Endothelial cell (in vitro differentiated cells): ENCODE data around the gene MGRN1. TPM values are rescaled to one million over a fixed set of nuclear protein-coding genes. Genes with fewer than 3 reads are reported as not detected.
A peak's percentile ranks its signal among the peaks of the same experiment; 100 is the strongest.

ENCODE experiments used
- DNase-seq: peaks from one replicate; pipeline ENCODE4 v3.0.0; 2021; ENCODE audit warnings: low spot score
- H3K27ac Mint-ChIP-seq: one replicate; pipeline ENCODE4 v1.8.0; 2021; ENCODE audit warnings: mixed read lengths, inconsistent platforms; ENCODE audit not compliant: unreplicated experiment
- H3K27me3 Mint-ChIP-seq: one replicate; pipeline ENCODE4 v1.8.0; 2021; ENCODE audit warnings: mild to moderate bottlenecking, moderate library complexity, mixed read lengths, inconsistent platforms; ENCODE audit not compliant: unreplicated experiment
- H3K36me3 Mint-ChIP-seq: one replicate; pipeline ENCODE4 v1.8.0; 2021; ENCODE audit warnings: mild to moderate bottlenecking, low read depth, mixed read lengths, inconsistent platforms; ENCODE audit not compliant: unreplicated experiment
- H3K4me1 Mint-ChIP-seq: one replicate; pipeline ENCODE4 v1.8.0; 2021; ENCODE audit warnings: mild to moderate bottlenecking, mixed read lengths, inconsistent platforms; ENCODE audit not compliant: unreplicated experiment
- H3K4me3 Mint-ChIP-seq: one replicate; pipeline ENCODE4 v1.8.0; 2021; ENCODE audit warnings: mild to moderate bottlenecking, mixed read lengths, inconsistent platforms; ENCODE audit not compliant: unreplicated experiment
- H3K9me3 Mint-ChIP-seq: one replicate; pipeline ENCODE4 v1.8.0; 2021; ENCODE audit warnings: mixed read lengths, inconsistent platforms; ENCODE audit not compliant: unreplicated experiment
- CTCF ChIP-seq: fragments of 200-600 bp; sonication (generic); IDR thresholded peaks from one replicate; pipeline ENCODE4 v1.5.0; 2021; ENCODE audit warnings: antibody characterized with exemption; ENCODE audit not compliant: unreplicated experiment
- total RNA-seq: library from RNA; stranded (reverse); fragmentation: NEBNext Ultra II Directional; extraction: Animal tissue kit (Norgen Biotek cat#: 25700); gene quantifications from one replicate; pipeline ENCODE4 v1.2.1, GENCODE V29; 2021; ENCODE audit not compliant: unreplicated experiment

Gene MGRN1
- total RNA-seq, 1 donor from 2014 or later = 82.5 TPM

GRCh38 chr16:4591191-4591590, 33.4 kb upstream of the MGRN1 start:
- no peak for TF ChIP-seq CTCF
- peaks cover 4% of the 10 kb centered on the region for H3K4me1 Mint-ChIP-seq
- no peak overlapping the region for H3K27ac Mint-ChIP-seq
- no peak for DNase-seq
- no peak overlapping the region for H3K4me3 Mint-ChIP-seq
- H3K36me3 Mint-ChIP-seq = no peaks in the 10 kb centered on the region
- H3K9me3 Mint-ChIP-seq = no peaks in the 10 kb centered on the region
- peaks cover 5% of the 10 kb centered on the region for H3K27me3 Mint-ChIP-seq

GRCh38 chr16:4591706-4592470, 32.7 kb upstream of the MGRN1 start:
- DNase-seq = no peak
- Mint-ChIP-seq H3K9me3 (no peaks in the 10 kb centered on the region), H3K36me3 (no peaks in the 10 kb centered on the region), H3K4me1 (no peaks in the 10 kb centered on the region), H3K27ac (no peak overlapping the region), H3K4me3 (no peak overlapping the region), H3K27me3 (peaks cover 4% of the 10 kb centered on the region)
- TF ChIP-seq CTCF = no peak

- H3K9me3 Mint-ChIP-seq = no peaks in the 10 kb centered on the region
- H3K27ac Mint-ChIP-seq = no peak overlapping the region
- TF ChIP-seq CTCF = no peak
- no peaks in the 10 kb centered on the region for H3K36me3 Mint-ChIP-seq
- DNase-seq = no peak
- H3K4me1 Mint-ChIP-seq = no peaks in the 10 kb centered on the region
- no peak overlapping the region for H3K4me3 Mint-ChIP-seq
- H3K27me3 Mint-ChIP-seq = peaks cover 5% of the 10 kb centered on the region
These were observed 31.5 kb upstream of the MGRN1 start for GRCh38 chr16:4593086-4593485.

GRCh38 chr16:4594433-4595410, 29.9 kb upstream of the MGRN1 start:
- Mint-ChIP-seq H3K36me3 (no peaks in the 10 kb centered on the region), H3K27me3 (peaks cover 7% of the 10 kb centered on the region), H3K27ac (peak overlapping the region; percentile 18), H3K9me3 (no peaks in the 10 kb centered on the region), H3K4me3 (no peak overlapping the region), H3K4me1 (no peaks in the 10 kb centered on the region)
- DNase-seq = no peak
- TF ChIP-seq CTCF = no peak
